T-cell (primary cell): ENCODE data around the gene PRELP. TPM values are rescaled to one million over a fixed set of nuclear protein-coding genes. Genes with fewer than 3 reads are reported as not detected.

Experiments
- ATAC-seq, 4 experiments: fragments of 200-7000 bp in 3 of 4; fragments of 150-1000 bp in 1 of 4; cut with Tn5 transposase; replicated peaks in 1 of 4; 1 replicate in 3 of 4; 2 replicates in 1 of 4; pipeline ENCODE4 v1.10.0; 2021; ENCODE audit warnings: moderate library complexity in 3 of 4, mild to moderate bottlenecking in 2 of 4, moderate number of reproducible peaks in 1 of 4
- CTCF ChIA-PET, 2 donors: fragments of 300-600 bp; sonication (Branson Sonifier 250); formaldehyde crosslinking; loops; one replicate each; lab custom pipeline; 2022; ENCODE audit warnings: antibody characterized with exemption in 2 of 2; lab: Charles Lee
- POLR2A ChIA-PET, 2 donors: fragments of 300-600 bp; sonication (Branson Sonifier 250); formaldehyde crosslinking; loops; one replicate each; lab custom pipeline; 2022; ENCODE audit warnings: antibody characterized with exemption in 2 of 2; lab: Charles Lee
- DNase-seq, 35 experiments: peaks; one replicate each; pipeline versions ENCODE4 v3.0.0 to v3.0.0-alpha.2; 2013 to 2023
- H3K27ac ChIP-seq: one replicate; pipeline ENCODE4 v1.5.1; 2013; ENCODE audit warnings: low read length
- H3K27me3 ChIP-seq, 2 experiments: replicated peaks in 1 of 2; 1 replicate in 1 of 2; 2 replicates in 1 of 2; pipeline versions ENCODE4 v1.6.1 to v1.7.0; 2013; ENCODE audit warnings: low read length in 1 of 2, mixed read lengths in 1 of 2; ENCODE audit not compliant: control insufficient read depth in 2 of 2, insufficient read depth in 2 of 2; ENCODE audit errors: extremely low read depth in 1 of 2
- H3K36me3 ChIP-seq, 2 donors: 1 replicate in 1 of 2; 2 replicates in 1 of 2; pipeline versions ENCODE4 v1.6.1 to v1.7.0; 2013; ENCODE audit warnings: low read length in 1 of 2; ENCODE audit not compliant: control insufficient read depth in 2 of 2, insufficient read depth in 1 of 2; ENCODE audit errors: extremely low read depth in 1 of 2
- H3K4me1 ChIP-seq, 2 experiments: 1 replicate in 1 of 2; 2 replicates in 1 of 2; pipeline versions ENCODE4 v1.6.1 to v1.7.0; 2013; ENCODE audit warnings: low read length in 2 of 2, mixed read lengths in 1 of 2; ENCODE audit not compliant: insufficient read depth in 2 of 2, control insufficient read depth in 1 of 2; ENCODE audit errors: extremely low read depth in 1 of 2
- H3K4me3 ChIP-seq, 2 donors: 1 replicate in 1 of 2; 2 replicates in 1 of 2; pipeline versions ENCODE4 v1.5.1 to v1.7.0; 2013; ENCODE audit warnings: mild to moderate bottlenecking in 2 of 2, low read length in 1 of 2, moderate library complexity in 1 of 2; ENCODE audit not compliant: control insufficient read depth in 1 of 2; ENCODE audit errors: extremely low read depth in 1 of 2
- H3K9me3 ChIP-seq: 2 replicates; pipeline ENCODE4 v1.7.0; 2013
- H3K27ac Mint-ChIP-seq, 2 donors: one replicate each; pipeline ENCODE4 v1.8.0; 2020 to 2021; ENCODE audit warnings: mild to moderate bottlenecking in 2 of 2, mixed read lengths in 2 of 2
- H3K27me3 Mint-ChIP-seq, 2 donors: one replicate each; pipeline ENCODE4 v1.8.0; 2021 to 2022; ENCODE audit warnings: mixed read lengths in 2 of 2
- H3K36me3 Mint-ChIP-seq: one replicate; pipeline ENCODE4 v1.8.0; 2021; ENCODE audit warnings: mixed read lengths
- H3K4me1 Mint-ChIP-seq, 3 donors: one replicate each; pipeline ENCODE4 v1.8.0; 2020 to 2022; ENCODE audit warnings: mixed read lengths in 3 of 3, mild to moderate bottlenecking in 1 of 3
- H3K4me3 Mint-ChIP-seq, 3 donors: one replicate each; pipeline ENCODE4 v1.8.0; 2020 to 2022; ENCODE audit warnings: mild to moderate bottlenecking in 3 of 3, mixed read lengths in 3 of 3, moderate library complexity in 3 of 3
- H3K9me3 Mint-ChIP-seq, 3 donors: one replicate each; pipeline ENCODE4 v1.8.0; 2020 to 2022; ENCODE audit warnings: mixed read lengths in 3 of 3
- WGBS: methylation state at CpG from one replicate; pipeline ENCODE4 v1.1.5; 2013; ENCODE audit warnings: missing lambda C conversion rate; ENCODE audit not compliant: insufficient coverage; 5-methylcytosine and 5-hydroxymethylcytosine counted together
- total RNA-seq, 35 experiments: library from RNA in 6 of 35; stranded (reverse) in 6 of 35; fragments of 120-200 nt in 1 of 35; gene quantifications; one replicate each; pipeline versions ENCODE4 v1.2.1 to v1.2.4 and lab custom pipeline; 2013 to 2026

The PRELP gene
- total RNA-seq (under 1 TPM in 3 of 5 donors, not detected in 2; 0.13 to 0.18 (median 0.13) TPM), total RNA-seq (lab: John Stamatoyannopoulos, UW) (0 to 0.09 (median 0) reads per million in 29 experiments)
- not detected for total RNA-seq (2013)

- H3K27ac ChIP-seq: no peak within 1 kb of the TSS
- no peaks in the 10 kb centered on the region for H3K4me1 ChIP-seq
- no peaks in the 10 kb centered on the region for H3K36me3 ChIP-seq
- no peaks in the 10 kb centered on the region for H3K36me3 Mint-ChIP-seq
- POLR2A ChIA-PET: no interaction called here
- peaks cover 0 to 35% of the 10 kb centered on the region in 2 experiments for H3K27me3 ChIP-seq
- no peak within 1 kb of the TSS for H3K4me3 ChIP-seq
- CTCF ChIA-PET: interaction anchor here in 1 of 2 donors (1.1 kb wide), 1 partner anchor 13 kb away, joined by 3 read pairs; no protein-coding TSS in a partner anchor
- DNase-seq (no peak), ATAC-seq (no peak)
- no peaks in the 10 kb centered on the region for H3K9me3 ChIP-seq
- WGBS: no CpG with 5 or more reads among the region's 8 CpGs
- H3K9me3 Mint-ChIP-seq: no peaks in the 10 kb centered on the region
- no peak within 1 kb of the TSS for H3K27ac Mint-ChIP-seq
- H3K4me3 Mint-ChIP-seq: no peak within 1 kb of the TSS
- H3K4me1 Mint-ChIP-seq: peaks cover 0 to under 1% (median 0%) of the 10 kb centered on the region in 3 donors
- peaks cover 19 to 25% of the 10 kb centered on the region in 2 donors for H3K27me3 Mint-ChIP-seq
These were observed at the start of gene PRELP for GRCh38 chr1:203475012-203475981. PRELP (plus strand) TSS chr1:203475806; CDS start chr1:203483185, 7,379 bp downstream.

- Histone ChIP-seq H3K27ac (no peak overlapping the region), H3K27me3 (peaks cover 0 to 31% of the 10 kb centered on the region in 2 experiments), H3K4me1 (no peaks in the 10 kb centered on the region), H3K4me3 (no peak overlapping the region), H3K36me3 (no peaks in the 10 kb centered on the region), H3K9me3 (no peaks in the 10 kb centered on the region)
- Mint-ChIP-seq H3K9me3 (no peaks in the 10 kb centered on the region), H3K27ac (no peak overlapping the region), H3K4me1 (no peaks in the 10 kb centered on the region), H3K4me3 (no peak overlapping the region), H3K27me3 (peaks cover 45 to 50% of the 10 kb centered on the region in 2 donors), H3K36me3 (no peaks in the 10 kb centered on the region)
- DNase-seq (no peak), ATAC-seq (no peak)
- ChIA-PET CTCF (no interaction called here), POLR2A (no interaction called here)
- 25% methylated on average over 1 of the region's 5 CpGs for WGBS
These were observed 49.2 kb upstream of the PRELP start for GRCh38 chr1:203426366-203426765.

DNA sequence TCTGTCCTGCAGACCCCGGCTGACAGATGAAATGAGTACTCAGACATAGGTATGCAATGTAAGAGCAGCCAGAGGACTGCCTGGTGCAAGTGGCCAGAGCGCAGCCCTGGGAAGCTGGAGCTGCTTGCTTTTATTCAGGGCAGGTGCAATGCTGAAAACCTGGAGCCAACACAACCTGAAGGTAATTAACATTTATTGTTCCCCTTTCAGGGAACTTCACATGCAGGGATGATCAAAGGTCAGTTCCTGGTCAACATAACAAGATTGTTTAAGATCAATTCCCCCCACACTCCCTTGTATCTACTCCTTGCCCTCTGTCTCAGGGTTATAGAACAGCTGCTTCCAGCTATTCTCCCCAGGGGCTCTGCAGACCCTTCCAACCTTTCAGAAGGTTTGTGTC lies 48.7 kb upstream of the PRELP start:
- ChIA-PET POLR2A (no interaction called here), CTCF (no interaction called here)
- Mint-ChIP-seq H3K27me3 (peaks cover 45 to 49% of the 10 kb centered on the region in 2 donors), H3K36me3 (no peaks in the 10 kb centered on the region), H3K4me1 (no peaks in the 10 kb centered on the region), H3K27ac (no peak overlapping the region), H3K9me3 (no peaks in the 10 kb centered on the region), H3K4me3 (no peak overlapping the region)
- Histone ChIP-seq H3K27ac (no peak overlapping the region), H3K9me3 (no peaks in the 10 kb centered on the region), H3K4me3 (no peak overlapping the region), H3K36me3 (no peaks in the 10 kb centered on the region), H3K27me3 (peaks cover 0 to 31% of the 10 kb centered on the region in 2 experiments), H3K4me1 (no peaks in the 10 kb centered on the region)
- WGBS: 100% methylated on average over 2 of the region's 2 CpGs
- ATAC-seq (no peak), DNase-seq (no peak)

GRCh38 chr1:203427451-203427850 lies 48.2 kb upstream of the PRELP start:
- ATAC-seq (no peak), DNase-seq (no peak)
- Mint-ChIP-seq H3K27me3 (peaks cover 41 to 55% of the 10 kb centered on the region in 2 donors), H3K9me3 (no peaks in the 10 kb centered on the region), H3K4me1 (no peaks in the 10 kb centered on the region), H3K27ac (no peak overlapping the region), H3K4me3 (no peak overlapping the region), H3K36me3 (no peaks in the 10 kb centered on the region)
- no peak overlapping the region for H3K27ac ChIP-seq
- POLR2A ChIA-PET: no interaction called here
- H3K9me3 ChIP-seq: no peaks in the 10 kb centered on the region
- H3K36me3 ChIP-seq: no peaks in the 10 kb centered on the region
- 100% methylated on average over 1 of the region's 4 CpGs for WGBS
- no peaks in the 10 kb centered on the region for H3K4me1 ChIP-seq
- no peak overlapping the region for H3K4me3 ChIP-seq
- peaks cover 0 to 30% of the 10 kb centered on the region in 2 experiments for H3K27me3 ChIP-seq
- CTCF ChIA-PET: no interaction called here

DNA sequence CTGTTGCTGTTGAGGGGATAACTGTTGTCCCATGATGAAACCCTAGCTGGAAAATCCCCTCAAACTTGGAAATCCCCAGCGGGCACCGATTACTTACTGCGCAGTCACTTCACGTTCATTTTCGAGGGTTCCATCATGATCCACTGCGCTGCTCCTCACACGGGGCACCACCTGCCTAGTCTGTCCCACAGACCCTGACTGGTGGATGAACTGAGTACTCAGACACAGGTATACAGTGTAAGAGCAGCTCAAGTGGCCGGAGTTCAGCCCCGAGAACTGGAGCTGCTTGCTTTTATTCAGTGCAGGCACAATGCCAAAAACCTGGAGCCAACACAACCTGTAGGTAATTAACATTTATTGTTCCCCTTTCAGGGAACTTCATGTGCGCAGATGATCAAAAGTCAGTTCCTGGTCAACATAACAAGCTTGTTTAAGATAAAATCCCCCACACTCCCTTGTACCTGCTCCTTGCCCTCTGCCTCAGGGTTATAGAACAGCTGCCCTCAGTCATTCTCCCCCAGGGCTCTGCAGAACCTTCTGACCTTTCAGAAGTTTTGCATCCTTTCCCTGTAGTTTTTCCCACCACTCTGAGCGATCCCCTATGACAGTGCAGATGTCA lies 46.5 kb upstream of the PRELP start:
- H3K4me3 ChIP-seq: no peak overlapping the region
- H3K27ac Mint-ChIP-seq: no peak overlapping the region
- peaks cover 39 to 53% of the 10 kb centered on the region in 2 donors for H3K27me3 Mint-ChIP-seq
- no peak overlapping the region for H3K4me3 Mint-ChIP-seq
- H3K9me3 Mint-ChIP-seq: no peaks in the 10 kb centered on the region
- H3K27me3 ChIP-seq: peaks cover 0 to 39% of the 10 kb centered on the region in 2 experiments
- no peaks in the 10 kb centered on the region for H3K36me3 Mint-ChIP-seq
- WGBS: 62% methylated on average over 8 of the region's 11 CpGs
- H3K4me1 Mint-ChIP-seq: no peaks in the 10 kb centered on the region
- ATAC-seq: no peak
- POLR2A ChIA-PET: no interaction called here
- CTCF ChIA-PET: no interaction called here
- DNase-seq: no peak
- no peaks in the 10 kb centered on the region for H3K36me3 ChIP-seq
- H3K4me1 ChIP-seq: no peaks in the 10 kb centered on the region
- H3K27ac ChIP-seq: no peak overlapping the region
- no peaks in the 10 kb centered on the region for H3K9me3 ChIP-seq

GRCh38 chr1:203435615-203436014 lies 40.0 kb upstream of the PRELP start:
- H3K4me1 Mint-ChIP-seq: no peaks in the 10 kb centered on the region
- Histone ChIP-seq H3K36me3 (no peaks in the 10 kb centered on the region), H3K27ac (no peak overlapping the region), H3K9me3 (no peaks in the 10 kb centered on the region), H3K4me1 (no peaks in the 10 kb centered on the region), H3K27me3 (peaks cover 0 to 27% of the 10 kb centered on the region in 2 experiments), H3K4me3 (no peak overlapping the region)
- H3K27me3 Mint-ChIP-seq: peaks cover 19 to 32% of the 10 kb centered on the region in 2 donors
- H3K36me3 Mint-ChIP-seq: no peaks in the 10 kb centered on the region
- H3K27ac Mint-ChIP-seq: no peak overlapping the region
- H3K9me3 Mint-ChIP-seq: no peaks in the 10 kb centered on the region
- ATAC-seq: no peak
- POLR2A ChIA-PET: no interaction called here
- CTCF ChIA-PET: interaction anchor here in 1 of 2 donors (0.7 kb wide), 1 partner anchor 168 kb away, joined by 3 read pairs; no protein-coding TSS in a partner anchor
- H3K4me3 Mint-ChIP-seq: no peak overlapping the region
- 89% methylated on average over 3 of the region's 7 CpGs for WGBS
- DNase-seq: no peak
